ENCODE data around the gene RASSF8. TPM values are rescaled to one million over a fixed set of nuclear protein-coding genes. Genes with fewer than 3 reads are reported as not detected.

Gene RASSF8
- total and polyA plus RNA-seq, 2 of the 8 experiments (the other 6 are each of a cell fraction or from before 2014, with no cell fraction given): 6.4 to 46.7 TPM

GRCh38 chr12:26091822-26092221 lies 133.3 kb downstream of the RASSF8 start:
- 82% methylated on average over 6 of the region's 6 CpGs; no CpG with 5 or more reads in 1 of the 2 experiments for WGBS, 2 experiments (ENCODE audit: extremely low coverage in 1 of 2, insufficient coverage in 1 of 2, insufficient read length in 1 of 2, insufficient replicate concordance in 2 of 2, low coverage in 1 of 2, low lambda C conversion rate in 2 of 2, missing lambda C conversion rate in 1 of 2)
- H2BK5ac ChIP-seq (ENCODE audit: low read depth, low read length): no peak overlapping the region
- POLR2A ChIA-PET (ENCODE audit: partially characterized antibody): no interaction called here
- no peak overlapping the region for H3K4ac ChIP-seq (replicated peaks; ENCODE audit: insufficient read length, low read depth, low read length)
- H2BK12ac ChIP-seq (ENCODE audit: low read depth, low read length): no peak overlapping the region
- CTCF ChIA-PET (ENCODE audit: partially characterized antibody): interaction anchor here (0.6 to 3.9 kb wide), 24 partner anchors 10 to 719 kb away, joined by 3 to 22 read pairs (median 4); partner anchors contain the start of gene BHLHE41
- no peak overlapping the region for H3K23ac ChIP-seq (ENCODE audit: insufficient read length)
- H2BK20ac ChIP-seq (ENCODE audit: low read length): no peak overlapping the region
- DNase-seq (ENCODE audit: low read depth in 1 of 2, low spot score in 2 of 2) (no peak), FAIRE-seq (no peak)
- H3K18ac ChIP-seq (ENCODE audit: extremely low read depth, low read length): no peak overlapping the region
- no peaks in the 10 kb centered on the region for H3K9me3 ChIP-seq (ENCODE audit: insufficient read depth in 2 of 2, low read depth in 1 of 2, low read length in 1 of 2)
- no peak overlapping the region for H4K5ac ChIP-seq (ENCODE audit: insufficient read length, low read depth, low read length)
- no peak overlapping the region for H3K4me2 ChIP-seq (ENCODE audit: insufficient read depth in 1 of 2, low read depth in 2 of 2, low read length in 2 of 2)
- no peak overlapping the region for H3K56ac ChIP-seq (replicated peaks; ENCODE audit: insufficient read length, low read depth, low read length)
- no peaks in the 10 kb centered on the region for H3K79me1 ChIP-seq (ENCODE audit: low read depth, low read length)
- H4K8ac ChIP-seq (ENCODE audit: extremely low read depth, insufficient read depth, low read length): no peak overlapping the region
- no peaks in the 10 kb centered on the region for H3K4me1 ChIP-seq (replicated peaks in 1 of 4; ENCODE audit: control insufficient read depth in 3 of 4, insufficient read depth in 4 of 4, low read length in 3 of 4)
- no peak overlapping the region for H2BK15ac ChIP-seq (ENCODE audit: low read length)
- no peak overlapping the region for H2AK5ac ChIP-seq (ENCODE audit: low read depth, low read length)
- no peak overlapping the region for H3K4me3 ChIP-seq (ENCODE audit: extremely low read depth in 1 of 4, insufficient read depth in 2 of 4, low read depth in 3 of 4, low read length in 4 of 4)
- H3K36me3 ChIP-seq (ENCODE audit: control insufficient read depth in 2 of 4, insufficient read depth in 4 of 4, low read length in 3 of 4): no peaks in the 10 kb centered on the region
- no peak overlapping the region for H3K27ac ChIP-seq (ENCODE audit: low read depth, low read length)
- H3K9ac ChIP-seq (replicated peaks in 1 of 4; ENCODE audit: extremely low read depth in 1 of 4, low read depth in 3 of 4, low read length in 3 of 4): no peak overlapping the region
- H3K23me2 ChIP-seq (ENCODE audit: low read depth, low read length): no peaks in the 10 kb centered on the region
- H3K27me3 ChIP-seq (replicated peaks in 1 of 4; ENCODE audit: control insufficient read depth in 3 of 4, extremely low read depth in 1 of 4, insufficient read depth in 3 of 4, low read length in 3 of 4): no peaks in the 10 kb centered on the region
- H4K91ac ChIP-seq (replicated peaks; ENCODE audit: insufficient read length, low read length): no peak overlapping the region
- no peak overlapping the region for H2BK120ac ChIP-seq (replicated peaks; ENCODE audit: low read depth, low read length)
- no peaks in the 10 kb centered on the region for H3K79me2 ChIP-seq (ENCODE audit: control insufficient read depth in 1 of 2, insufficient read depth in 2 of 2, low read length in 2 of 2)
- H2AFZ ChIP-seq (ENCODE audit: low read length): no peak overlapping the region; the same call in 1 of the 2 replicates
- no peaks in the 10 kb centered on the region for H4K20me1 ChIP-seq (replicated peaks in 1 of 2; ENCODE audit: control insufficient read depth in 1 of 2, insufficient read depth in 2 of 2, low read length in 2 of 2)
- H3K14ac ChIP-seq (ENCODE audit: insufficient read length): no peak overlapping the region
- TF ChIP-seq CTCF (IDR thresholded peaks at IDR 0.05; ENCODE audit: control extremely low read depth in 1 of 3, insufficient read depth in 1 of 3, low read depth in 1 of 3, low read length in 3 of 3) (peak; percentile 49 to 56 (median 56); a peak in 3 of 4 replicates), CBX8 (IDR thresholded peaks at IDR 0.05; ENCODE audit: borderline replicate concordance, low read depth, low read length) (no peak), GABPA (IDR thresholded peaks at IDR 0.05; ENCODE audit: borderline replicate concordance, insufficient read depth, low read length) (no peak), RXRA (IDR thresholded peaks at IDR 0.05; ENCODE audit: insufficient read depth, low read depth, low read length) (no peak), ASH2L (IDR thresholded peaks at IDR 0.05; ENCODE audit: low read length) (no peak), PHF8 (conservative IDR thresholded peaks at IDR 0.05; ENCODE audit: low read depth, low read length) (no peak), HDAC6 (IDR thresholded peaks at IDR 0.05; ENCODE audit: low read depth, low read length) (no peak), EP300 (IDR thresholded peaks at IDR 0.05; ENCODE audit: borderline replicate concordance in 1 of 2, low read depth in 2 of 2, low read length in 2 of 2) (no peak), RAD21 (IDR thresholded peaks at IDR 0.05 in 1 of 2, conservative IDR thresholded peaks at IDR 0.05 in 1 of 2; ENCODE audit: low read depth in 2 of 2, low read length in 2 of 2) (peak; percentile 82 to 90), E2F6 (IDR thresholded peaks at IDR 0.05) (no peak)
